GM13976 (cell line): ENCODE results near the gene B3GALT5.

ENCODE experiments used
- DNase-seq: peaks from one replicate; pipeline ENCODE4 v3.0.0; 2012; ENCODE audit warnings: low spot score
- CTCF ChIP-seq: IDR thresholded peaks from 2 replicates; pipeline ENCODE4 v1.5.1; 2012; ENCODE audit warnings: borderline replicate concordance, mild to moderate bottlenecking; ENCODE audit not compliant: insufficient read depth; ENCODE audit errors: extremely low read depth, missing control alignments, control extremely low read depth
- in situ Hi-C: fragments of 300-500 bp; cut with MboI; formaldehyde crosslinking; loops from one replicate; pipeline ENCODE4 v1.12.0; 2022; ENCODE audit warnings: low sequenced_read_pairs, mixed read lengths, inconsistent platforms; ENCODE audit not compliant: unreplicated experiment

The B3GALT5 gene

GRCh38 chr21:39640754-39641153 lies 28.0 kb downstream of the B3GALT5 start:
- no peak for TF ChIP-seq CTCF
- DNase-seq, result no peak
- in situ Hi-C loops, result no loop called here

- no peak for TF ChIP-seq CTCF
- in situ Hi-C loops, result no loop called here
- no peak for DNase-seq
These were observed 29.2 kb downstream of the B3GALT5 start for GRCh38 chr21:39641827-39642450.

- no peak for DNase-seq
- TF ChIP-seq CTCF, result no peak
- in situ Hi-C loops, result no loop called here
These were observed 31.4 kb downstream of the B3GALT5 start for GRCh38 chr21:39644062-39644560.

- in situ Hi-C loops, result no loop called here
- no peak for DNase-seq
- no peak for TF ChIP-seq CTCF
These were observed 32.6 kb downstream of the B3GALT5 start for GRCh38 chr21:39645331-39645730.

GRCh38 chr21:39647476-39647875 lies 34.7 kb downstream of the B3GALT5 start:
- DNase-seq, result no peak
- no peak for TF ChIP-seq CTCF
- in situ Hi-C loops, result no loop called here

GRCh38 chr21:39648879-39649278 lies 36.1 kb downstream of the B3GALT5 start:
- in situ Hi-C loops, result no loop called here
- no peak for DNase-seq
- TF ChIP-seq CTCF, result no peak
